Neural cell (in vitro differentiated cells): ENCODE results near the gene IGLL5. TPM values are rescaled to one million over a fixed set of nuclear protein-coding genes. Genes with fewer than 3 reads are reported as not detected.

ENCODE experiments used
- H2AFZ ChIP-seq: fragments of 200-600, 300-800 bp; sonication (generic), shearing (Covaris generic); 2 replicates; pipeline ENCODE4 v1.6.0; 2014; ENCODE audit warnings: low read depth, mild to moderate bottlenecking, antibody characterized with exemption, low read length, moderate library complexity
- H3F3A ChIP-seq: fragments of 200-600 bp; shearing (Covaris generic); 2 replicates; pipeline ENCODE4 v1.6.1; 2016; ENCODE audit warnings: mild to moderate bottlenecking, moderate library complexity, mixed read lengths, antibody characterized with exemption, low read length; ENCODE audit not compliant: insufficient read depth, poor library complexity, severe bottlenecking
- H3K27ac ChIP-seq: fragments of 200-600, 300-800 bp; sonication (generic), shearing (Covaris generic); 2 replicates; pipeline ENCODE4 v1.5.1; 2014; ENCODE audit warnings: mild to moderate bottlenecking, low read length, moderate library complexity
- H3K27me3 ChIP-seq: fragments of 300-800, 200-600 bp; sonication (generic), shearing (Covaris generic); 2 replicates; pipeline ENCODE4 v1.6.0; 2014; ENCODE audit warnings: mild to moderate bottlenecking, low read depth, low read length, moderate library complexity; ENCODE audit not compliant: insufficient read depth
- H3K36me3 ChIP-seq: fragments of 300-800, 200-600 bp; sonication (generic), shearing (Covaris generic); 2 replicates; pipeline ENCODE4 v1.5.1; 2014; ENCODE audit warnings: mild to moderate bottlenecking, antibody characterized with exemption, low read length, moderate library complexity; ENCODE audit not compliant: insufficient read depth
- H3K4me2 ChIP-seq: fragments of 300-800, 200-600 bp; sonication (generic), shearing (Covaris generic); 2 replicates; pipeline ENCODE4 v1.6.0; 2014; ENCODE audit warnings: mild to moderate bottlenecking, low read length
- H3K4me3 ChIP-seq: fragments of 300-800, 200-600 bp; sonication (generic), shearing (Covaris generic); 2 replicates; pipeline ENCODE4 v1.5.1; 2014; ENCODE audit warnings: mild to moderate bottlenecking, low read length, moderate library complexity
- H3K79me2 ChIP-seq: fragments of 200-600 bp; shearing (Covaris generic); replicated peaks from 2 replicates; pipeline ENCODE4 v1.6.0; 2014; ENCODE audit warnings: mild to moderate bottlenecking, low read length, moderate library complexity; ENCODE audit not compliant: insufficient read depth
- H3K9ac ChIP-seq: fragments of 300-800, 200-600 bp; sonication (generic), shearing (Covaris generic); 2 replicates; pipeline ENCODE4 v1.6.1; 2016; ENCODE audit warnings: mild to moderate bottlenecking, low read length, mixed read lengths
- H3K9me2 ChIP-seq: fragments of 200-600 bp; shearing (Covaris generic); 2 replicates; pipeline ENCODE4 v1.6.1; 2016; ENCODE audit warnings: mild to moderate bottlenecking, low read length, mixed read lengths; ENCODE audit not compliant: insufficient read depth
- H3K9me3 ChIP-seq: fragments of 200-600, 300-800 bp; sonication (generic), shearing (Covaris generic); 2 replicates; pipeline ENCODE4 v1.6.1; 2016; ENCODE audit warnings: mild to moderate bottlenecking, mixed run types, low read length, moderate library complexity, mixed read lengths
- H4K20me1 ChIP-seq: fragments of 200-600 bp; shearing (Covaris generic); 2 replicates; pipeline ENCODE4 v1.6.1; 2016; ENCODE audit warnings: mild to moderate bottlenecking, mixed run types; ENCODE audit not compliant: insufficient read depth
- CTCF ChIP-seq: fragments of 450-650 bp; IDR thresholded peaks from 2 replicates; pipeline ENCODE4 v1.5.1; 2014; ENCODE audit warnings: antibody characterized with exemption, mild to moderate bottlenecking, moderate library complexity; ENCODE audit not compliant: poor library complexity, severe bottlenecking
- EP300 ChIP-seq: fragments of 450-650 bp; conservative IDR thresholded peaks from 2 replicates; pipeline ENCODE4 v1.6.1; 2014; ENCODE audit warnings: antibody characterized with exemption, mild to moderate bottlenecking, moderate library complexity; ENCODE audit not compliant: poor library complexity, severe bottlenecking
- EZH2 ChIP-seq: fragments of 200-600, 300-800 bp; shearing (Covaris generic), sonication (generic); IDR thresholded peaks from 2 replicates; pipeline ENCODE4 v1.6.1; 2014; ENCODE audit warnings: antibody characterized with exemption, low read length, borderline replicate concordance, mild to moderate bottlenecking; ENCODE audit not compliant: insufficient read depth, poor library complexity, severe bottlenecking
- MXI1 ChIP-seq: fragments of 450-650 bp; conservative IDR thresholded peaks from 2 replicates; pipeline ENCODE4 v1.6.1; 2014; ENCODE audit warnings: antibody characterized with exemption, mild to moderate bottlenecking; ENCODE audit not compliant: poor library complexity, severe bottlenecking
- POLR2AphosphoS5 ChIP-seq: IDR thresholded peaks from 2 replicates; pipeline ENCODE4 v1.6.1; 2012
- RAD21 ChIP-seq: fragments of 450-650 bp; conservative IDR thresholded peaks from 2 replicates; pipeline ENCODE4 v1.6.1; 2014; ENCODE audit warnings: antibody characterized with exemption, mild to moderate bottlenecking, moderate library complexity
- REST ChIP-seq: IDR thresholded peaks from 2 replicates; pipeline ENCODE4 v1.6.1; 2012; ENCODE audit warnings: borderline replicate concordance
- SMC3 ChIP-seq: fragments of 450-650 bp; conservative IDR thresholded peaks from 2 replicates; pipeline ENCODE4 v1.6.1; 2014; ENCODE audit warnings: antibody characterized with exemption, mild to moderate bottlenecking, moderate library complexity; ENCODE audit not compliant: poor library complexity
- TAF1 ChIP-seq: IDR thresholded peaks from 2 replicates; pipeline ENCODE4 v1.6.1; 2012; ENCODE audit warnings: low read depth
- polyA plus RNA-seq: library from polyadenylated mRNA; depleted of rRNA; stranded (reverse); fragments of >200 nt; gene quantifications from 2 replicates; pipeline ENCODE4 v1.2.3, GENCODE V29; 2014

Gene IGLL5
- polyA plus RNA-seq, 1 donor from 2014 or later = 0.19 TPM

- Histone ChIP-seq H3K27me3 (no peaks in the 10 kb centered on the region), H4K20me1 (no peaks in the 10 kb centered on the region), H3K9ac (no peak overlapping the region), H3K27ac (no peak overlapping the region), H3F3A (no peaks in the 10 kb centered on the region), H3K36me3 (no peaks in the 10 kb centered on the region), H3K9me3 (no peaks in the 10 kb centered on the region), H3K4me2 (no peak overlapping the region), H2AFZ (no peak overlapping the region), H3K9me2 (no peaks in the 10 kb centered on the region), H3K4me3 (no peak overlapping the region), H3K79me2 (no peaks in the 10 kb centered on the region)
- TF ChIP-seq EZH2 (no peak), RAD21 (no peak), POLR2AphosphoS5 (no peak), REST (no peak), TAF1 (no peak), SMC3 (no peak), MXI1 (no peak), EP300 (no peak), CTCF (no peak)
Observed at GRCh38 chr22:22843848-22844247, 43.8 kb upstream of the IGLL5 start.

GRCh38 chr22:22847241-22847640 lies 40.4 kb upstream of the IGLL5 start:
- no peaks in the 10 kb centered on the region for H4K20me1 ChIP-seq
- no peaks in the 10 kb centered on the region for H3K79me2 ChIP-seq
- no peaks in the 10 kb centered on the region for H3K9me3 ChIP-seq
- H3F3A ChIP-seq = no peaks in the 10 kb centered on the region
- H2AFZ ChIP-seq = no peak overlapping the region
- no peak overlapping the region for H3K4me3 ChIP-seq
- no peak overlapping the region for H3K4me2 ChIP-seq
- no peak overlapping the region for H3K27ac ChIP-seq
- H3K9me2 ChIP-seq = no peaks in the 10 kb centered on the region
- no peaks in the 10 kb centered on the region for H3K27me3 ChIP-seq
- H3K9ac ChIP-seq = no peak overlapping the region
- TF ChIP-seq SMC3 (no peak), MXI1 (no peak), EP300 (no peak), EZH2 (no peak), TAF1 (no peak), RAD21 (no peak), CTCF (no peak), POLR2AphosphoS5 (no peak)
- no peaks in the 10 kb centered on the region for H3K36me3 ChIP-seq
